Measurements from ENCODE around the gene AP3M1. TPM values are rescaled to one million over a fixed set of nuclear protein-coding genes. Genes with fewer than 3 reads are reported as not detected.
"Not testable (repeated sequence)": the region's sequence is repeated elsewhere in the genome, so short reads cannot be mapped to it uniquely, and the experiment has no call there.

The AP3M1 gene
- polyA plus RNA-seq, 1 experiment, result 31.7 TPM

- Histone ChIP-seq H3K36me3 (ENCODE audit: control insufficient read depth, insufficient read depth, low read length) (no peaks in the 10 kb centered on the region), H3K4me3 (ENCODE audit: low read depth, low read length) (no peak overlapping the region), H3K27me3 (ENCODE audit: control insufficient read depth, insufficient read depth, low read length) (no peaks in the 10 kb centered on the region)
- ChIA-PET CTCF (interaction anchor here (0.7 to 2.6 kb wide), 7 partner anchors 12 to 1389 kb away, joined by 3 to 9 read pairs (median 4); partner anchors contain the start of genes ADK and AP3M1), POLR2A (interaction anchor here (0.5 kb wide), 1 partner anchor 41 kb away, joined by 3 read pairs; no protein-coding TSS in a partner anchor)
- TF ChIP-seq CTCF (IDR thresholded peaks at IDR 0.05; ENCODE audit: insufficient read depth, low read depth, low read length), result no peak
- peak; percentile 93 for DNase-seq (ENCODE audit: low read depth)
Measured at GRCh38 chr10:74189999-74190421, 39.4 kb upstream of the AP3M1 start.

DNA sequence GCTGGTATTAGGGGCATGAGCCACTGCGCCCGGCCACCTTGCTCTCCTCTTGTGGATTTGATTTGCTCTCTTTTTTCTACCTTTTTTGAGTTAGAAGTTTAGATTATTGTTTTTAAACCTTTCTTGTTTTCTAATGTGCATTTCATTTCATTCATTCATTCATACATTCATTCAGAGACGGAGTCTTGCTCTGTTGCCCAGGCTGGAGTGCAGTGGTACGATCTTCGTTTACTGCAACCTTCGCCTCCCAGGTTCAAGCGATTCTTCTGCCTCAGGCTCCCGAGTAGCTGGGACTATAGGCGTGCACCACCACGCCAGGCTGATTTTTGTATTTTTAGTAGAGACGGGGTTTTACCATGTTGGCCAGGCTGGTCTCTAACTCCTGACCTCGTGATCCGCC, 38.0 kb upstream of the AP3M1 start:
- POLR2A ChIA-PET; DNase-seq (ENCODE audit: low read depth); H3K4me3 ChIP-seq (ENCODE audit: low read depth, low read length); H3K27me3 ChIP-seq (ENCODE audit: control insufficient read depth, insufficient read depth, low read length); H3K36me3 ChIP-seq (ENCODE audit: control insufficient read depth, insufficient read depth, low read length): not testable (repeated sequence)
- CTCF ChIA-PET, result interaction anchor here (2.6 kb wide), 1 partner anchor 11 kb away, joined by 9 read pairs; no protein-coding TSS in a partner anchor

DNA sequence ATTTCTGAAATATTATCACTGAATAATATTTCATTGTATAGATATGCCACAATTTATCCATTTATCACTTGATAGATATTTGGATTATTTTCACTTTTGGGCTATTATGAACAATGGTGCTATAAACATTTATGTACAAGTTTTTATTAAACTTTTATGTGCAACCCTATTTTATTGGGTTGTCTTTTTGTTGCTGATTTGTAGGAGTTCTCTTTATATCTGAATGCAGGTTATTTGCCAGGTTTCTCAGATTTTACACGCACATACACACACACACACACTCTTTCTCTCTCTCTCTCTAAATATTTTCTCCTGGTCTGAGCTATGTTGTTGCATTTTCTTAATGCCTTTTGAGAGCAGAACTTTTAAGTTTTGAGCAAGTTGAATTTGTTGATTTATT, 36.6 kb upstream of the AP3M1 start:
- no peaks in the 10 kb centered on the region for H3K27me3 ChIP-seq (ENCODE audit: control insufficient read depth, insufficient read depth, low read length)
- CTCF ChIA-PET, result no interaction called here
- POLR2A ChIA-PET, result no interaction called here
- no peak for TF ChIP-seq CTCF (IDR thresholded peaks at IDR 0.05; ENCODE audit: insufficient read depth, low read depth, low read length)
- no peaks in the 10 kb centered on the region for H3K36me3 ChIP-seq (ENCODE audit: control insufficient read depth, insufficient read depth, low read length)
- H3K4me3 ChIP-seq (ENCODE audit: low read depth, low read length), result no peak overlapping the region
- DNase-seq (ENCODE audit: low read depth), result no peak

GRCh38 chr10:74186678-74187077, 36.0 kb upstream of the AP3M1 start:
- Histone ChIP-seq H3K27me3 (ENCODE audit: control insufficient read depth, insufficient read depth, low read length) (no peaks in the 10 kb centered on the region), H3K4me3 (ENCODE audit: low read depth, low read length) (no peak overlapping the region), H3K36me3 (ENCODE audit: control insufficient read depth, insufficient read depth, low read length) (no peaks in the 10 kb centered on the region)
- DNase-seq (ENCODE audit: low read depth), result no peak
- CTCF ChIA-PET, result no interaction called here
- POLR2A ChIA-PET, result no interaction called here
- TF ChIP-seq CTCF (IDR thresholded peaks at IDR 0.05; ENCODE audit: insufficient read depth, low read depth, low read length), result no peak

- no peak for DNase-seq (ENCODE audit: low read depth)
- POLR2A ChIA-PET, result no interaction called here
- H3K36me3 ChIP-seq (ENCODE audit: control insufficient read depth, insufficient read depth, low read length), result no peaks in the 10 kb centered on the region
- H3K4me3 ChIP-seq (ENCODE audit: low read depth, low read length), result no peak overlapping the region
- H3K27me3 ChIP-seq (ENCODE audit: control insufficient read depth, insufficient read depth, low read length), result no peaks in the 10 kb centered on the region
- CTCF ChIA-PET, result interaction anchor here (1.0 kb wide), 1 partner anchor 64 kb away, joined by 3 read pairs; no protein-coding TSS in a partner anchor
- no peak for TF ChIP-seq CTCF (IDR thresholded peaks at IDR 0.05; ENCODE audit: insufficient read depth, low read depth, low read length)
Measured at GRCh38 chr10:74179111-74179710, 28.6 kb upstream of the AP3M1 start.

Data from BJ (cell line).